OCI-LY7 (cell line): Measurements from ENCODE around the gene TTC28.

ENCODE experiments used
- CTCF ChIP-seq: fragments of 200-600 bp; sonication (generic); conservative IDR thresholded peaks from 2 replicates; pipeline ENCODE4 v1.5.1; 2014; ENCODE audit warnings: mild to moderate bottlenecking, antibody characterized with exemption, low read length, moderate library complexity, mixed read lengths
- EZH2phosphoT487 ChIP-seq: fragments of 200-600 bp; sonication (generic); IDR thresholded peaks from 2 replicates; pipeline ENCODE4 v1.6.1; 2018; ENCODE audit warnings: low read depth, borderline replicate concordance, mild to moderate bottlenecking, mixed run types, antibody characterized with exemption, low read length, moderate library complexity, mixed read lengths

GRCh38 chr22:28125799-28126198 lies 553.8 kb downstream of the TTC28 start:
- TF ChIP-seq CTCF = no peak
- no peak for TF ChIP-seq EZH2phosphoT487
